ENCODE data around the gene MTURN.

DNA sequence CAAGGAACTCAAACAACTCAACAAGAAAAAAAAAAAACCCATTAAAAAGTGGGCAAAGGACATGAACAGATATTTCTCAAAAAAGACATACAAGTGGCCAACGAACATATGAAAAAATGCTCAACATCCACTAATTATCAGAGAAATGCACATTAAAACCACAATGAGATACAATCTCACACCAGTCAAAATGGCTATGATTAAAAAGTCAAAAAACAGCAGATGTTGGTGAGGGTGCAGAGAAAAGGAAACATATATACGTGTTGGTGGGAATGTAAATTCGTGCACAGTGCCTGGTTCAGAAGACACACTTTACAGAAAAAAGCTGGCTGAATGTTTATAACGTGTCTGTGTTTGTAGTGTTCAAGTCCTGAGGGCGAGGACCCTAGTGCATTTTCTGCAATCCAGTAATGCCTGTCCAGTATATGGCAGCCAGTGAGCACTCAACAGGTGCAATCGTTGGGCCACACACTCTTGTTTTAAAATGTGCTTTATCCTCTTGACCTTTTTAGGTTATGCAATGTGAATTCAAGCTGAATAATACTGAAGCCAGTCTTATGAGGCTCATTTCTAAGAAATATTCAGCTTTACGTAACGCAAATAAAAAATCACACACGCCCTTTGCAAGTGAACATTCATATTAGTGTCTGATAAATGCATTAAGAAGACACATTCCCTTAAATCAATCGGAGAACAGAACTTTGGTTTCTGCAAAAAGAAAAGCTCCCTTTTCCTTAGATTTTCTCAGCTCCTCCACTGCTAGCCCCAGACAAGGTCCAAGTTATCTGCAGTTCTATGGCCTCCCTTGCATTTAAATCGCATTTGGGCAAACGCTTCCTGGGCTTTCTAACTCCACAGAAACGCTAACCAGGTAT is 813 bp upstream of the MTURN start:
- TF ChIP-seq, protein P1, sequence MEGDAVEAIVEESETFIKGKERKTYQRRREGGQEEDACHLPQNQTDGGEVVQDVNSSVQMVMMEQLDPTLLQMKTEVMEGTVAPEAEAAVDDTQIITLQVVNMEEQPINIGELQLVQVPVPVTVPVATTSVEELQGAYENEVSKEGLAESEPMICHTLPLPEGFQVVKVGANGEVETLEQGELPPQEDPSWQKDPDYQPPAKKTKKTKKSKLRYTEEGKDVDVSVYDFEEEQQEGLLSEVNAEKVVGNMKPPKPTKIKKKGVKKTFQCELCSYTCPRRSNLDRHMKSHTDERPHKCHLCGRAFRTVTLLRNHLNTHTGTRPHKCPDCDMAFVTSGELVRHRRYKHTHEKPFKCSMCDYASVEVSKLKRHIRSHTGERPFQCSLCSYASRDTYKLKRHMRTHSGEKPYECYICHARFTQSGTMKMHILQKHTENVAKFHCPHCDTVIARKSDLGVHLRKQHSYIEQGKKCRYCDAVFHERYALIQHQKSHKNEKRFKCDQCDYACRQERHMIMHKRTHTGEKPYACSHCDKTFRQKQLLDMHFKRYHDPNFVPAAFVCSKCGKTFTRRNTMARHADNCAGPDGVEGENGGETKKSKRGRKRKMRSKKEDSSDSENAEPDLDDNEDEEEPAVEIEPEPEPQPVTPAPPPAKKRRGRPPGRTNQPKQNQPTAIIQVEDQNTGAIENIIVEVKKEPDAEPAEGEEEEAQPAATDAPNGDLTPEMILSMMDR (IDR thresholded peaks at IDR 0.05; ENCODE audit: poor library complexity, severe bottlenecking), result no peak
- TF ChIP-seq EZH2 (IDR thresholded peaks at IDR 0.05; ENCODE audit: borderline replicate concordance, insufficient read depth, low read length, poor library complexity, severe bottlenecking) (no peak), POLR2AphosphoS5 (IDR thresholded peaks at IDR 0.05) (no peak), RAD21 (conservative IDR thresholded peaks at IDR 0.05) (no peak), EP300 (conservative IDR thresholded peaks at IDR 0.05; ENCODE audit: poor library complexity, severe bottlenecking) (no peak)
- TF ChIP-seq, protein P2, sequence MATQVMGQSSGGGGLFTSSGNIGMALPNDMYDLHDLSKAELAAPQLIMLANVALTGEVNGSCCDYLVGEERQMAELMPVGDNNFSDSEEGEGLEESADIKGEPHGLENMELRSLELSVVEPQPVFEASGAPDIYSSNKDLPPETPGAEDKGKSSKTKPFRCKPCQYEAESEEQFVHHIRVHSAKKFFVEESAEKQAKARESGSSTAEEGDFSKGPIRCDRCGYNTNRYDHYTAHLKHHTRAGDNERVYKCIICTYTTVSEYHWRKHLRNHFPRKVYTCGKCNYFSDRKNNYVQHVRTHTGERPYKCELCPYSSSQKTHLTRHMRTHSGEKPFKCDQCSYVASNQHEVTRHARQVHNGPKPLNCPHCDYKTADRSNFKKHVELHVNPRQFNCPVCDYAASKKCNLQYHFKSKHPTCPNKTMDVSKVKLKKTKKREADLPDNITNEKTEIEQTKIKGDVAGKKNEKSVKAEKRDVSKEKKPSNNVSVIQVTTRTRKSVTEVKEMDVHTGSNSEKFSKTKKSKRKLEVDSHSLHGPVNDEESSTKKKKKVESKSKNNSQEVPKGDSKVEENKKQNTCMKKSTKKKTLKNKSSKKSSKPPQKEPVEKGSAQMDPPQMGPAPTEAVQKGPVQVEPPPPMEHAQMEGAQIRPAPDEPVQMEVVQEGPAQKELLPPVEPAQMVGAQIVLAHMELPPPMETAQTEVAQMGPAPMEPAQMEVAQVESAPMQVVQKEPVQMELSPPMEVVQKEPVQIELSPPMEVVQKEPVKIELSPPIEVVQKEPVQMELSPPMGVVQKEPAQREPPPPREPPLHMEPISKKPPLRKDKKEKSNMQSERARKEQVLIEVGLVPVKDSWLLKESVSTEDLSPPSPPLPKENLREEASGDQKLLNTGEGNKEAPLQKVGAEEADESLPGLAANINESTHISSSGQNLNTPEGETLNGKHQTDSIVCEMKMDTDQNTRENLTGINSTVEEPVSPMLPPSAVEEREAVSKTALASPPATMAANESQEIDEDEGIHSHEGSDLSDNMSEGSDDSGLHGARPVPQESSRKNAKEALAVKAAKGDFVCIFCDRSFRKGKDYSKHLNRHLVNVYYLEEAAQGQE (IDR thresholded peaks at IDR 0.05; ENCODE audit: borderline replicate concordance), result no peak
